H9 (cell line): Measurements from ENCODE around the gene CACNA2D3. TPM values are rescaled to one million over a fixed set of nuclear protein-coding genes. Genes with fewer than 3 reads are reported as not detected.

Source experiments
- DNase-seq: peaks from one replicate; pipeline ENCODE4 v3.0.0-alpha.2; 2017
- H2AFZ ChIP-seq: one replicate; pipeline ENCODE4 v1.6.1; 2013; ENCODE audit warnings: mild to moderate bottlenecking, low read length, control low read depth, moderate library complexity
- H2AK5ac ChIP-seq: 2 replicates; pipeline ENCODE4 v1.6.1; 2013; ENCODE audit warnings: low read length, control low read depth, mixed read lengths; ENCODE audit not compliant: insufficient read length
- H2BK120ac ChIP-seq: one replicate; pipeline ENCODE4 v1.6.1; 2013; ENCODE audit warnings: low read depth, mild to moderate bottlenecking, low read length, control low read depth, inconsistent platforms; ENCODE audit not compliant: poor library complexity, severe bottlenecking
- H2BK12ac ChIP-seq: 2 replicates; pipeline ENCODE4 v1.6.1; 2013; ENCODE audit warnings: low read length, control low read depth, mixed read lengths, low read depth; ENCODE audit not compliant: insufficient read length
- H2BK15ac ChIP-seq: 2 replicates; pipeline ENCODE4 v1.6.1; 2013; ENCODE audit warnings: low read depth, low read length, control low read depth
- H2BK20ac ChIP-seq: one replicate; pipeline ENCODE4 v1.6.1; 2013; ENCODE audit warnings: low read depth, mild to moderate bottlenecking, low read length, control low read depth, inconsistent platforms; ENCODE audit not compliant: poor library complexity, severe bottlenecking
- H2BK5ac ChIP-seq: 2 replicates; pipeline ENCODE4 v1.6.1; 2013; ENCODE audit warnings: low read length, control low read depth, mixed read lengths; ENCODE audit not compliant: insufficient read length
- H3K14ac ChIP-seq: 2 replicates; pipeline ENCODE4 v1.6.1; 2013; ENCODE audit warnings: low read length, control low read depth; ENCODE audit not compliant: insufficient read depth
- H3K18ac ChIP-seq: 2 replicates; pipeline ENCODE4 v1.6.1; 2013; ENCODE audit warnings: low read depth, mild to moderate bottlenecking, mixed read lengths, low read length, control low read depth; ENCODE audit not compliant: insufficient read length
- H3K23ac ChIP-seq: 2 replicates; pipeline ENCODE4 v1.6.1; 2013; ENCODE audit warnings: low read length, control low read depth, mixed read lengths, low read depth; ENCODE audit not compliant: insufficient read length
- H3K23me2 ChIP-seq: 2 replicates; pipeline ENCODE4 v1.6.1; 2013; ENCODE audit warnings: low read depth, mild to moderate bottlenecking, mixed read lengths, low read length, control low read depth; ENCODE audit not compliant: insufficient read length, poor library complexity, severe bottlenecking
- H3K27ac ChIP-seq: 2 replicates; pipeline ENCODE4 v1.5.1; 2013; ENCODE audit warnings: low read length, control low read depth, mixed read lengths, low read depth; ENCODE audit not compliant: insufficient read length
- H3K27me3 ChIP-seq: 2 replicates; pipeline ENCODE4 v1.6.1; 2013; ENCODE audit warnings: low read length, control low read depth, inconsistent platforms; ENCODE audit not compliant: insufficient read depth
- H3K4ac ChIP-seq: 2 replicates; pipeline ENCODE4 v1.6.1; 2013; ENCODE audit warnings: low read depth, mild to moderate bottlenecking, control low read depth, inconsistent platforms, low read length, moderate library complexity
- H3K4me1 ChIP-seq: 2 replicates; pipeline ENCODE4 v1.6.1; 2013; ENCODE audit warnings: low read length, control low read depth, inconsistent platforms; ENCODE audit not compliant: insufficient read depth
- H3K4me2 ChIP-seq: 2 replicates; pipeline ENCODE4 v1.6.1; 2013; ENCODE audit warnings: low read length, control low read depth, mixed read lengths; ENCODE audit not compliant: insufficient read length, insufficient read depth
- H3K56ac ChIP-seq: 2 replicates; pipeline ENCODE4 v1.6.1; 2013; ENCODE audit warnings: low read depth, mild to moderate bottlenecking, mixed read lengths, low read length, control low read depth; ENCODE audit not compliant: insufficient read length
- H3K79me1 ChIP-seq: 2 replicates; pipeline ENCODE4 v1.6.1; 2013; ENCODE audit warnings: low read depth, mild to moderate bottlenecking, moderate library complexity, low read length, control low read depth, inconsistent platforms; ENCODE audit not compliant: insufficient read depth, poor library complexity, severe bottlenecking
- H3K79me2 ChIP-seq: 2 replicates; pipeline ENCODE4 v1.6.1; 2013; ENCODE audit warnings: low read length, control low read depth, inconsistent platforms; ENCODE audit not compliant: insufficient read depth
- H3K9ac ChIP-seq: 2 replicates; pipeline ENCODE4 v1.6.1; 2013; ENCODE audit warnings: low read length, control low read depth, mixed read lengths; ENCODE audit not compliant: insufficient read length; ENCODE audit errors: extremely low read depth
- H3K9me3 ChIP-seq: one replicate; pipeline ENCODE4 v1.6.1; 2013; ENCODE audit warnings: low read depth, low read length, inconsistent platforms; ENCODE audit not compliant: control insufficient read depth
- H3T11ph ChIP-seq: one replicate; pipeline ENCODE4 v1.6.1; 2013; ENCODE audit warnings: mild to moderate bottlenecking, low read length, control low read depth, inconsistent platforms
- H4K20me1 ChIP-seq: one replicate; pipeline ENCODE4 v1.6.1; 2013; ENCODE audit not compliant: control insufficient read depth, insufficient read length, insufficient read depth
- H4K5ac ChIP-seq: 2 replicates; pipeline ENCODE4 v1.6.1; 2013; ENCODE audit warnings: low read depth, mild to moderate bottlenecking, mixed read lengths, low read length, control low read depth; ENCODE audit not compliant: insufficient read length
- H4K8ac ChIP-seq: replicated peaks from 2 replicates; pipeline ENCODE4 v1.6.1; 2013; ENCODE audit warnings: low read length, control low read depth, mixed read lengths, low read depth; ENCODE audit not compliant: insufficient read length
- H4K91ac ChIP-seq: 2 replicates; pipeline ENCODE4 v1.6.1; 2013; ENCODE audit warnings: low read depth, mild to moderate bottlenecking, moderate library complexity, mixed read lengths, low read length, control low read depth; ENCODE audit not compliant: insufficient read length
- H3K27ac Mint-ChIP-seq, 3 experiments: 2 replicates in 2 of 3; 3 replicates in 1 of 3; pipeline ENCODE4 v1.8.0; 2020 to 2021; ENCODE audit warnings: mixed read lengths in 3 of 3, mild to moderate bottlenecking in 1 of 3, moderate library complexity in 1 of 3
- H3K27me3 Mint-ChIP-seq: 2 replicates; pipeline ENCODE4 v1.8.0; 2021; ENCODE audit warnings: low read depth, mild to moderate bottlenecking, moderate library complexity, mixed read lengths
- H3K36me3 Mint-ChIP-seq, 3 experiments: 2 replicates in 2 of 3; 3 replicates in 1 of 3; pipeline ENCODE4 v1.8.0; 2020 to 2021; ENCODE audit warnings: low read depth in 3 of 3, mixed read lengths in 3 of 3; ENCODE audit not compliant: insufficient read depth in 1 of 3
- H3K4me1 Mint-ChIP-seq, 2 experiments: 2 replicates each; pipeline ENCODE4 v1.8.0; 2020; ENCODE audit warnings: mixed read lengths in 2 of 2
- H3K4me3 Mint-ChIP-seq, 2 experiments: 2 replicates in 1 of 2; 3 replicates in 1 of 2; pipeline ENCODE4 v1.8.0; 2020 to 2021; ENCODE audit warnings: mild to moderate bottlenecking in 2 of 2, mixed read lengths in 2 of 2, moderate library complexity in 1 of 2
- H3K9me3 Mint-ChIP-seq, 2 experiments: 2 replicates in 1 of 2; 3 replicates in 1 of 2; pipeline ENCODE4 v1.8.0; 2020; ENCODE audit warnings: mild to moderate bottlenecking in 2 of 2, mixed read lengths in 2 of 2, moderate library complexity in 1 of 2
- CTCF ChIP-seq: fragments of 200-600 bp; sonication (generic); conservative IDR thresholded peaks from 3 replicates; pipeline ENCODE4 v1.8.0; 2021; ENCODE audit warnings: antibody characterized with exemption, mild to moderate bottlenecking
- WGBS: extraction: QIAGEN DNeasy Blood & Tissue Kit; methylation state at CpG from one replicate; pipeline ENCODE4 v1.1.7; 2013; ENCODE audit warnings: missing lambda C conversion rate, low lambda C conversion rate, mixed read lengths; ENCODE audit not compliant: insufficient read length; ENCODE audit errors: extremely low coverage; 5-methylcytosine and 5-hydroxymethylcytosine counted together
- total RNA-seq: library from RNA; stranded (reverse); gene quantifications from 2 replicates; pipeline ENCODE4 v1.2.1, GENCODE V29; 2021

Gene CACNA2D3
- total RNA-seq, 1 experiment from 2014 or later = 3.2 TPM

GRCh38 chr3:54955941-54956340 is 833.6 kb downstream of the CACNA2D3 start:
- no peak overlapping the region for H3K4ac ChIP-seq
- no peak for DNase-seq
- no peaks in the 10 kb centered on the region for H3K23me2 ChIP-seq
- H3K4me1 ChIP-seq = peaks cover 9% of the 10 kb centered on the region
- H2BK15ac ChIP-seq = no peak overlapping the region
- H2AFZ ChIP-seq = no peak overlapping the region
- H3K79me2 ChIP-seq = no peaks in the 10 kb centered on the region
- no peak overlapping the region for H2BK120ac ChIP-seq
- H3K4me1 Mint-ChIP-seq = peaks cover 41 to 45% of the 10 kb centered on the region in 2 experiments
- no peak overlapping the region for H4K5ac ChIP-seq
- H3K56ac ChIP-seq = no peak overlapping the region
- H3K9me3 ChIP-seq = no peaks in the 10 kb centered on the region
- H3K14ac ChIP-seq = no peak overlapping the region
- no peak overlapping the region for H2BK12ac ChIP-seq
- no peak overlapping the region for H3K4me3 Mint-ChIP-seq
- WGBS = no CpG with 5 or more reads among the region's 6 CpGs
- H3K27me3 ChIP-seq = no peaks in the 10 kb centered on the region
- H3K27me3 Mint-ChIP-seq = no peaks in the 10 kb centered on the region
- no peak overlapping the region for H3T11ph ChIP-seq
- no peak overlapping the region for H3K18ac ChIP-seq
- H3K79me1 ChIP-seq = no peaks in the 10 kb centered on the region
- H4K91ac ChIP-seq = no peak overlapping the region
- H3K27ac ChIP-seq = no peak overlapping the region
- 0 out of 7 replicates have a peak, but pooled peaks cover 0 to 2% (median 0%) of the 10 kb centered on the region in 3 experiments for H3K36me3 Mint-ChIP-seq
- no peak overlapping the region for H3K4me2 ChIP-seq
- no peak overlapping the region for H3K23ac ChIP-seq
- no peak overlapping the region for H2BK5ac ChIP-seq
- H2BK20ac ChIP-seq = no peak overlapping the region
- no peak overlapping the region for H3K9ac ChIP-seq
- H4K20me1 ChIP-seq = no peaks in the 10 kb centered on the region
- peak overlapping the region in 1 of 3 experiments; percentile 37; a peak in 1 of 7 replicates for H3K27ac Mint-ChIP-seq
- TF ChIP-seq CTCF = no peak
- no peak overlapping the region for H4K8ac ChIP-seq
- no peaks in the 10 kb centered on the region for H3K9me3 Mint-ChIP-seq
- H2AK5ac ChIP-seq = no peak overlapping the region
